CD4-positive, alpha-beta T cell (primary cell): ENCODE data around the gene SRSF4. TPM values are rescaled to one million over a fixed set of nuclear protein-coding genes. Genes with fewer than 3 reads are reported as not detected.

Experiments used
- ATAC-seq: fragments of 200-7000 bp; cut with Tn5 transposase; one replicate; pipeline ENCODE4 v1.10.0; 2022; ENCODE audit warnings: mild to moderate bottlenecking; ENCODE audit not compliant: poor library complexity
- CTCF ChIA-PET: fragments of 350-600 bp; sonication (Branson Sonifier 250); formaldehyde crosslinking; loops from one replicate; lab custom pipeline; 2021; ENCODE audit warnings: antibody characterized with exemption, inconsistent platforms; lab: Charles Lee
- POLR2A ChIA-PET: fragments of 350-600 bp; sonication (Branson Sonifier 250); formaldehyde crosslinking; loops from one replicate; lab custom pipeline; 2021; ENCODE audit warnings: antibody characterized with exemption, inconsistent platforms; lab: Charles Lee
- DNase-seq, 14 experiments: peaks; one replicate each; pipeline ENCODE4 v3.0.0-alpha.2; 2013 to 2020; ENCODE audit warnings: mixed read lengths in 2 of 14
- H3K27ac ChIP-seq, 2 donors: one replicate each; pipeline versions ENCODE4 v1.5.1 to v1.7.0; 2013; ENCODE audit warnings: low read length in 2 of 2, low read depth in 1 of 2, mild to moderate bottlenecking in 1 of 2
- H3K27me3 ChIP-seq, 2 experiments: 1 replicate in 1 of 2; 2 replicates in 1 of 2; pipeline versions ENCODE4 v1.6.1 to v1.7.0; 2013; ENCODE audit warnings: low read length in 2 of 2, control low read depth in 1 of 2, mild to moderate bottlenecking in 1 of 2, moderate library complexity in 1 of 2; ENCODE audit not compliant: insufficient read depth in 2 of 2, control insufficient read depth in 1 of 2
- H3K36me3 ChIP-seq: one replicate; pipeline ENCODE4 v1.6.1; 2013; ENCODE audit warnings: low read length, control low read depth; ENCODE audit not compliant: insufficient read depth
- H3K4me1 ChIP-seq: one replicate; pipeline ENCODE4 v1.6.1; 2013; ENCODE audit warnings: low read length, control low read depth; ENCODE audit not compliant: insufficient read depth
- H3K4me3 ChIP-seq: one replicate; pipeline ENCODE4 v1.5.1; 2013; ENCODE audit warnings: mild to moderate bottlenecking, low read length, moderate library complexity
- H3K9me3 ChIP-seq, 2 experiments: 1 replicate in 1 of 2; 2 replicates in 1 of 2; pipeline versions ENCODE4 v1.6.1 to v1.7.0; 2013; ENCODE audit warnings: low read length in 2 of 2, mild to moderate bottlenecking in 2 of 2, control low read depth in 1 of 2, moderate library complexity in 1 of 2; ENCODE audit not compliant: control insufficient read depth in 1 of 2, insufficient read depth in 1 of 2
- H3K27ac Mint-ChIP-seq: one replicate; pipeline ENCODE4 v1.8.0; 2020; ENCODE audit warnings: mixed read lengths
- H3K27me3 Mint-ChIP-seq: one replicate; pipeline ENCODE4 v1.8.0; 2021; ENCODE audit warnings: mixed read lengths
- H3K36me3 Mint-ChIP-seq: one replicate; pipeline ENCODE4 v1.8.0; 2021; ENCODE audit warnings: low read depth, mixed read lengths
- H3K4me1 Mint-ChIP-seq: one replicate; pipeline ENCODE4 v1.8.0; 2021; ENCODE audit warnings: low read depth, mixed read lengths
- H3K4me3 Mint-ChIP-seq: one replicate; pipeline ENCODE4 v1.8.0; 2020; ENCODE audit warnings: mild to moderate bottlenecking, mixed read lengths
- H3K9me3 Mint-ChIP-seq: one replicate; pipeline ENCODE4 v1.8.0; 2020; ENCODE audit warnings: mixed read lengths
- intact Hi-C, 2 experiments: fragments of 100-400 bp; cut with DNase I in 1 of 2; cut with micrococcal nuclease in 1 of 2; formaldehyde crosslinking; loops; one replicate each; pipeline versions ENCODE4 v1.15.1 to v1.9.0; 2023 to 2025; cut with DNase I, micrococcal nuclease
- total RNA-seq, 174 experiments: library from RNA in 2 of 174; stranded (reverse) in 2 of 174; gene quantifications; one replicate each; pipeline ENCODE4 v1.2.3 and lab custom pipeline; 2021 to 2026
- TF ChIP-seq, protein P1 (sequence below): fragments of 200-600 bp; IDR thresholded peaks from one replicate; pipeline ENCODE4 v1.8.0; 2022; ENCODE audit warnings: antibody characterized with exemption, mild to moderate bottlenecking

SRSF4 gene
- total RNA-seq, 2 experiments from 2014 or later = 89.2 to 93.4 TPM

DNA sequence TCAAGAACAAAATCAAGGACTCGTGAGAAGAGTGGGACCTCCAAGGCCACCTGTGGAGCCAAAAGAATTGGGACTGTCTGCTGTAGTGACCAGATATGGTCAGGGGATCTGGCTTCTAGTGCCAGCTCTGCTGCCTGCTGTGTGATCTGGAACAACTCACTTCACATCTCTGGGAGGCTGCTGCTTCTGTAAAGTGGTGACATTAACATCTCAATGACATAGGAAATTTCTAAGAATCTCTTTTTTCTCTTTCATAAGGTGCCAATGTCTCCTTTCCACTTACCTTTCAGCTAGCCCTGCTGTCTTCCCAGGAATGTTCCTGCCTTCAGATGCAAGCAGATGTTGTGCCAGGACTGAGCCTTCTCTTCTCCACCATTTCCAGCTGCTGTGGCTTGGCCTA is 5.0 kb upstream of the SRSF4 start:
- ChIA-PET CTCF (no interaction called here), POLR2A (no interaction called here)

DNA sequence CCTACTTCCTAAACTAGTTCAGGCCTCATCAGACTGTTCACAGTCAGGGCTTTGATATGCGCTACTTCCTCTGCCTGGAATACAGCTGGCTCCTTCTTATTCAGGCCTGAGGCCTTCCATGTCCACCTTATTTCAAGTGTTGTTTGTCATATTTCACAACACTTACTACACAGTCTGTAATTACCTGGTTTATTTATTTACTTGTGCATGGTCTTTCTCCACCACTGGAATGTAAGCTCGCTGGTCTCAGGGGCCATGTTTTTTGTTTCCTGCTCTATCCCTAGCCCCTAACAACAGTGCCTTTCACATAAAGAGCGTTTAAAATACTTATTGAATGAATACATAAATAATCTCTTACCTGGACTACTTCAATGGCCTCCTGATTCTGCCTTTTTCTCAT is 4.6 kb upstream of the SRSF4 start:
- H3K4me1 ChIP-seq = peaks cover 8% of the 10 kb centered on the region
- Mint-ChIP-seq H3K36me3 (no peaks in the 10 kb centered on the region), H3K27ac (no peak overlapping the region), H3K4me1 (peaks cover 6% of the 10 kb centered on the region), H3K4me3 (no peak overlapping the region), H3K9me3 (no peaks in the 10 kb centered on the region), H3K27me3 (no peaks in the 10 kb centered on the region)
- no peaks in the 10 kb centered on the region for H3K36me3 ChIP-seq
- ChIA-PET POLR2A (no interaction called here), CTCF (no interaction called here)
- intact Hi-C loops = loop anchor here in 1 of 2 experiments (10.0 kb wide), 1 partner anchor 1091 kb away; no protein-coding TSS in a partner anchor
- no peak overlapping the region for H3K27ac ChIP-seq
- H3K9me3 ChIP-seq = no peaks in the 10 kb centered on the region
- TF ChIP-seq, protein P1, sequence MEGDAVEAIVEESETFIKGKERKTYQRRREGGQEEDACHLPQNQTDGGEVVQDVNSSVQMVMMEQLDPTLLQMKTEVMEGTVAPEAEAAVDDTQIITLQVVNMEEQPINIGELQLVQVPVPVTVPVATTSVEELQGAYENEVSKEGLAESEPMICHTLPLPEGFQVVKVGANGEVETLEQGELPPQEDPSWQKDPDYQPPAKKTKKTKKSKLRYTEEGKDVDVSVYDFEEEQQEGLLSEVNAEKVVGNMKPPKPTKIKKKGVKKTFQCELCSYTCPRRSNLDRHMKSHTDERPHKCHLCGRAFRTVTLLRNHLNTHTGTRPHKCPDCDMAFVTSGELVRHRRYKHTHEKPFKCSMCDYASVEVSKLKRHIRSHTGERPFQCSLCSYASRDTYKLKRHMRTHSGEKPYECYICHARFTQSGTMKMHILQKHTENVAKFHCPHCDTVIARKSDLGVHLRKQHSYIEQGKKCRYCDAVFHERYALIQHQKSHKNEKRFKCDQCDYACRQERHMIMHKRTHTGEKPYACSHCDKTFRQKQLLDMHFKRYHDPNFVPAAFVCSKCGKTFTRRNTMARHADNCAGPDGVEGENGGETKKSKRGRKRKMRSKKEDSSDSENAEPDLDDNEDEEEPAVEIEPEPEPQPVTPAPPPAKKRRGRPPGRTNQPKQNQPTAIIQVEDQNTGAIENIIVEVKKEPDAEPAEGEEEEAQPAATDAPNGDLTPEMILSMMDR = no peak
- H3K4me3 ChIP-seq = no peak overlapping the region
- DNase-seq = no peak
- no peak for ATAC-seq
- H3K27me3 ChIP-seq = no peaks in the 10 kb centered on the region

More for the DNA sequence above, 5.0 kb upstream of the SRSF4 start:
- H3K4me1 Mint-ChIP-seq = peaks cover 6% of the 10 kb centered on the region
- Histone ChIP-seq H3K4me1 (peaks cover 8% of the 10 kb centered on the region), H3K36me3 (no peaks in the 10 kb centered on the region), H3K27ac (no peak overlapping the region), H3K4me3 (no peak overlapping the region), H3K27me3 (no peaks in the 10 kb centered on the region), H3K9me3 (no peaks in the 10 kb centered on the region)
- H3K4me3 Mint-ChIP-seq = no peak overlapping the region
- H3K27me3 Mint-ChIP-seq = no peaks in the 10 kb centered on the region
- TF ChIP-seq, protein P1 = no peak
- no peaks in the 10 kb centered on the region for H3K9me3 Mint-ChIP-seq
- no peak overlapping the region for H3K27ac Mint-ChIP-seq
- no peaks in the 10 kb centered on the region for H3K36me3 Mint-ChIP-seq
- intact Hi-C loops = loop anchor here in 1 of 2 experiments (10.0 kb wide), 1 partner anchor 1092 kb away; no protein-coding TSS in a partner anchor
- DNase-seq (no peak), ATAC-seq (no peak)

DNA sequence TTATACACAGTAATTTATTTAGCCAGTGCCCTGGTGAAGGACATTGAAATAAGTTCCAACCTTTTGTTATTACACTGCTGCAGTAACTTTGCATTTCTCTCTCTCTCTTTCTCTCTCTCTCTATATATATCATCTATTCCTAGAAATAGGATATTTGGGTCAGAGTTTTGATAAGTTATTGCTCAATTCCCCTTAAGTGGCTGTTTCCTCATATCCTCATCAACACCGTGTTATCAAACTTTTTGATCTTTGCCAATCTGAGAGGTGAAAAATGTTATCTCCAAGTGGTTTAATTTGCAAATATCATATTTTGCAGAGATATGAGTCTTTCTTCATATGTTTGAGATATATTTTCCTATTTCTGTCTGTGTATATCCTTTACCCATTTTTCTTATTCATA is 1.6 kb upstream of the SRSF4 start:
- Histone ChIP-seq H3K9me3 (no peaks in the 10 kb centered on the region), H3K36me3 (peaks cover 8% of the 10 kb centered on the region), H3K4me1 (peaks cover 26% of the 10 kb centered on the region), H3K27me3 (no peaks in the 10 kb centered on the region), H3K27ac (no peak overlapping the region), H3K4me3 (no peak overlapping the region)
- no peak for DNase-seq
- ChIA-PET POLR2A (interaction anchor here (0.6 kb wide), 1 partner anchor 884 kb away, joined by 3 read pairs; no protein-coding TSS in a partner anchor), CTCF (interaction anchor here (1.3 to 1.9 kb wide), 2 partner anchors 10 to 14 kb away, joined by 3 to 5 read pairs; no protein-coding TSS in a partner anchor)
- H3K27me3 Mint-ChIP-seq = no peaks in the 10 kb centered on the region
- H3K4me3 Mint-ChIP-seq = peak overlapping the region; percentile 97
- TF ChIP-seq, protein P1 = no peak
- H3K9me3 Mint-ChIP-seq = no peaks in the 10 kb centered on the region
- H3K27ac Mint-ChIP-seq = peak overlapping the region; percentile 93
- peaks cover 33% of the 10 kb centered on the region for H3K4me1 Mint-ChIP-seq
- intact Hi-C loops = loop anchor here in 1 of 2 experiments (5.0 to 10.0 kb wide), 4 partner anchors 301 to 1088 kb away; no protein-coding TSS in a partner anchor
- H3K36me3 Mint-ChIP-seq = peaks cover 28% of the 10 kb centered on the region
- ATAC-seq = no peak
